CD4-positive, alpha-beta T cell treated with Interferon gamma for 1 hour (primary cell): Measurements from ENCODE around the gene TMEM132C.
"Not testable (repeated sequence)": the region's sequence is repeated elsewhere in the genome, so short reads cannot be mapped to it uniquely, and the experiment has no call there.

Source experiments
- DNase-seq: peaks from one replicate; pipeline ENCODE4 v3.0.0-alpha.2; 2020

TMEM132C gene

GRCh38 chr12:128571906-128572810, 305.2 kb downstream of the TMEM132C start:
- no peak for DNase-seq

GRCh38 chr12:128573907-128574306, 306.9 kb downstream of the TMEM132C start:
- DNase-seq = no peak

GRCh38 chr12:128578045-128578444, 311.1 kb downstream of the TMEM132C start:
- DNase-seq = no peak

- DNase-seq = no peak
Observed at GRCh38 chr12:128581321-128581761, 314.4 kb downstream of the TMEM132C start.

GRCh38 chr12:128583453-128583852, 316.5 kb downstream of the TMEM132C start:
- DNase-seq = no peak

GRCh38 chr12:128586451-128587029, 319.6 kb downstream of the TMEM132C start:
- no peak for DNase-seq

GRCh38 chr12:128587918-128588317, 320.9 kb downstream of the TMEM132C start:
- DNase-seq = no peak

- no peak for DNase-seq
Observed at GRCh38 chr12:128592220-128592744, 325.3 kb downstream of the TMEM132C start.

GRCh38 chr12:128594521-128594920, 327.6 kb downstream of the TMEM132C start:
- DNase-seq = no peak

GRCh38 chr12:128595609-128596008, 328.6 kb downstream of the TMEM132C start:
- DNase-seq = no peak

GRCh38 chr12:128600886-128601285, 333.9 kb downstream of the TMEM132C start:
- DNase-seq = no peak

- no peak for DNase-seq
Observed at GRCh38 chr12:128603573-128604115, 336.7 kb downstream of the TMEM132C start.

GRCh38 chr12:128604219-128604618, 337.2 kb downstream of the TMEM132C start:
- DNase-seq = not testable (repeated sequence)

- no peak for DNase-seq
Observed at GRCh38 chr12:128606051-128606450, 339.1 kb downstream of the TMEM132C start.

GRCh38 chr12:128606538-128606937, 339.6 kb downstream of the TMEM132C start:
- no peak for DNase-seq

- DNase-seq = no peak
Observed at GRCh38 chr12:128606970-128607369, 340.0 kb downstream of the TMEM132C start.

GRCh38 chr12:128607641-128608040, 340.7 kb downstream of the TMEM132C start:
- DNase-seq = no peak

GRCh38 chr12:128609861-128610260, 342.9 kb downstream of the TMEM132C start:
- no peak for DNase-seq

GRCh38 chr12:128611736-128612135, 344.8 kb downstream of the TMEM132C start:
- DNase-seq = no peak

- DNase-seq = no peak
Observed at GRCh38 chr12:128612150-128612850, 345.3 kb downstream of the TMEM132C start.

- DNase-seq = no peak
Observed at GRCh38 chr12:128613837-128614590, 347.0 kb downstream of the TMEM132C start.

GRCh38 chr12:128617304-128617833, 350.4 kb downstream of the TMEM132C start:
- no peak for DNase-seq
